HFF-Myc (cell line): ENCODE data around the gene KIF1A.

Experiments used
- DNase-seq: peaks from one replicate; pipeline ENCODE4 v3.0.0-alpha.2; 2011; ENCODE audit warnings: low read depth; ENCODE audit errors: extremely low read depth
- H3K4me3 ChIP-seq: replicated peaks from 2 replicates; pipeline ENCODE4 v1.5.1; 2011; ENCODE audit warnings: low read depth, mild to moderate bottlenecking, control low read depth, low read length
- TF ChIP-seq, protein P1 (sequence below): IDR thresholded peaks from 2 replicates; pipeline ENCODE4 v1.5.1; 2012; ENCODE audit warnings: mild to moderate bottlenecking, low read depth, low read length, control low read depth; ENCODE audit errors: missing control alignments

The KIF1A gene

DNA sequence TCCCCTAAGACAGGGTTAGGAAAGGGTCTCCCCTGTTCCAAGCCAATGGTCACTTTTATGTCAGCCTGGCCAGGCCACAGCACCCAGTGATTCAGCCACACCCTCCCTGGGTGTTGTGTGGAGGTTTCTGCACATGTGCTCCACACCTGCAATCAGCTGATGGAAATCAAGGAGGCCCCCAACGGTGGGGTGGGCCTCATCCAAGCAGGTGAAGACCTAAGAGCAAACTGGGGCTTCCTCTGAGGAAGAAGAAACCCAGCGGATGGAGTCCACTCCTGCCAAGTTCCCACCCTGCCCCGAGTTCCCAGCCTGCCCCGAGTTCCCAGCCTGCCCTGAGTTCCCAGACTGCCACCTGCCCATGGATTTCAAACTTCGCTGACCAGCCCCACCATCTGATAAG is 55.4 kb downstream of the KIF1A start:
- DNase-seq: no peak
- TF ChIP-seq, protein P1, sequence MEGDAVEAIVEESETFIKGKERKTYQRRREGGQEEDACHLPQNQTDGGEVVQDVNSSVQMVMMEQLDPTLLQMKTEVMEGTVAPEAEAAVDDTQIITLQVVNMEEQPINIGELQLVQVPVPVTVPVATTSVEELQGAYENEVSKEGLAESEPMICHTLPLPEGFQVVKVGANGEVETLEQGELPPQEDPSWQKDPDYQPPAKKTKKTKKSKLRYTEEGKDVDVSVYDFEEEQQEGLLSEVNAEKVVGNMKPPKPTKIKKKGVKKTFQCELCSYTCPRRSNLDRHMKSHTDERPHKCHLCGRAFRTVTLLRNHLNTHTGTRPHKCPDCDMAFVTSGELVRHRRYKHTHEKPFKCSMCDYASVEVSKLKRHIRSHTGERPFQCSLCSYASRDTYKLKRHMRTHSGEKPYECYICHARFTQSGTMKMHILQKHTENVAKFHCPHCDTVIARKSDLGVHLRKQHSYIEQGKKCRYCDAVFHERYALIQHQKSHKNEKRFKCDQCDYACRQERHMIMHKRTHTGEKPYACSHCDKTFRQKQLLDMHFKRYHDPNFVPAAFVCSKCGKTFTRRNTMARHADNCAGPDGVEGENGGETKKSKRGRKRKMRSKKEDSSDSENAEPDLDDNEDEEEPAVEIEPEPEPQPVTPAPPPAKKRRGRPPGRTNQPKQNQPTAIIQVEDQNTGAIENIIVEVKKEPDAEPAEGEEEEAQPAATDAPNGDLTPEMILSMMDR: no peak

DNA sequence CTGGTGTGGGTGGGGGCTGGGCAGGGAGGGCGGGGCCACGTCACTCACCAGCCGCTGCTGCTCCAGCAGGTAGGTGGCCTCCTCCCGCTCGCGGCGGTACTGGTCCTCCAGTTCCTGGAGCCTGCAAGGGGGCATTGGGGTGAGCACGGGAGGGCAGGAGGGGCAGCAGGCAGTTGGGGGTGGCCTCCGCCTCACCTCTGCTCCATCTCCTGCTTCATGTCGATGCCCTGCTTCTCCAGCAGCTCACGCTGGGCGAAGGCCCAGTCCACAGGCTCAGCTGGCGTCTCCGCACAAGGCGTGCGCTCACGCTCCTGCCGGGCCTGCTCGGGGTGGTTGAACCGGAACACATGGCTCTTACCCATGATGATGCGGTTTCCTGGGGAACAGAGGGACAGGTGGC is 57.0 kb downstream of the KIF1A start:
- TF ChIP-seq, protein P1: no peak
- DNase-seq: no peak
- no peak overlapping the region for H3K4me3 ChIP-seq

More for the DNA sequence above, 55.4 kb downstream of the KIF1A start:
- no peak overlapping the region for H3K4me3 ChIP-seq

DNA sequence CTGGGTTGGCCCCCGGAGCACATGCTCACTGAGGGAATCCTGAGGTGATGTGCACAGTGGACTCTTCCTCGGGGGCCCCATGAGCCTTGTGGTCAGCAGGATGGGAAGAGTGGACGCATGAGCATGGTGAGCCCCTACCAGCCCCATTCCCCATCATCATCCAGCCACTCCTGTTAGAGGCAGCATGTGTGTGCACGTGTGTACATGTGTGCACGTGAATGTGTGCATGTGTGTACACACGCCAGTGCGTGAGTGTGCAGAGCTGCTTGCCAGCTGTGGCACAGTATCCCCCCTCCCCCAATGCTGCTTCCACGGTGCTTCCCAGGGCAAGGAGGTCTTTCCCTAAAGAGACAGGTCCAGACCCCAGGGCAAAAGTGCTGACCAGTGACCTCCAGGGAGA is 57.8 kb downstream of the KIF1A start:
- DNase-seq: no peak
- no peak overlapping the region for H3K4me3 ChIP-seq
- TF ChIP-seq, protein P1: no peak

DNA sequence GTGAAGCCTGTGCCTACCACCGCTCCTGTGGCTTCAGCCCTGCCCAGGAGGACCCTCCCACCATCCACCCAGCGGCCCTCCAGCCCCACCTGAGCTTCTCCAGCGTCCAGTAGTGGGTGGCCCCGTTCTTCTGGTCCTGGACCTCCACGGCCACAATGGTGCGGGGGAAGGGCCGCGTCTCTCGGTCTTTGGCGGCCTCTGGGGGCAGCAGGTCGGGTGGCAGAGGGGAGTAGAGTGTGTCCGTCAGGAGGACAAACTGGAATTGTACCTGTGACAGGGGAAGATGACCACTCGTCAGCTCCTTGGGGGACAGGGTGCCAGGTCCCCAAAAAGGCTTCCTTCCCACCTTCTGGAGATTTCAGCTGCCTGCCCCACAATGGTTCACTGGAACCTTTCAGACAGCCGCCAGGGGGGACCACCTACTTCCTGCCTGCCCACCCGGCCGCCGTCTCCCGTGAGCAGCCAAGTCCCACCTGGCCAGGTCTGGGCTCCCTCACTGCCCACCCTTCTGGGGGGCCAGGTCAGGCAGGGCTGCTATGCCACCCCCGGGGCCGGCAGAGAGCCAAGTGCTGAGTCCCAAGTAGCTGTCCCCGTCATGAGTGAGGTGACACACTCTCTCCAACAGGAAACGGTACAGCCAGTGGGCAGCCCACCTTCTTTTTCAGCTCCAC is 59.3 kb downstream of the KIF1A start:
- H3K4me3 ChIP-seq: no peak overlapping the region
- TF ChIP-seq, protein P1: no peak
- no peak for DNase-seq

DNA sequence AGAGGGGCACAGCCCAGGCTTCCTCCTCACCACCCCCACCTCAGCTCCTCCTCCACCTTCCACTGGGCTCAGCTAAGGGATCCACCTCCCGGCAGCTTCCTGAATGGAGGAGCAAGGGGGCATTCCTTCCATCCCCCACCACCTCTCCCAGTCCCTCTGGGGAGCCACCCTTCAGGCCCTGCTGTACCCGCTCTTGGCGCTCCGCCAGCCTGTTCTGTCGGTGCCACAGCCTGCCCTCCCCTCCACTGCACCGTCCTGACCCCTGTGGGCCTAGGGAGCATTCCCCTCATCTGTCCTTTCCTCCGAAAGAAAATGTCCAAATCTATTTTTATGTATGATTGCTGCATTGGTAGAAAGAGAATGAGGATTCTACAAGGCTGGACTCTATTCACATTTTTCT is 59.9 kb downstream of the KIF1A start:
- no peak overlapping the region for H3K4me3 ChIP-seq
- TF ChIP-seq, protein P1: no peak
- DNase-seq: no peak

DNA sequence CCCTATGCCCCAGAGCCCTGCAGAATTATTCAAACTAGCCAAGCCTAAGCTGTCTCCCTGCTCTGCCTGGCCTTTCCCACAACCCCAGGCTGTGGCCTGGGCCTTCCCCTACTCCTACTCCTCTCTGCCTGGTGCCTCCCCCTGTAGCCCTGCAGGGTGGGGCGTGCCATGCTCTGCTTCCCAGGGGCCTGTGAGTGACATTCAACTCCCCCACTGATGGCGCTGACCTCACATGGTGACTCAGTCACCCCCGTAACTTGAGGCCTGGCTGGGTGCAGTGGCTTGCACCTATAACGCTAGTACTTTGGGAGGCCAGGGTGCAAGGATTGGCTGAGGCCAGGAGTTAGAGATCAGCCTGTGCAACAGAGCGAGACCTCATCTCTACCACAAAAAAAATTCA is 60.6 kb downstream of the KIF1A start:
- no peak overlapping the region for H3K4me3 ChIP-seq
- TF ChIP-seq, protein P1: no peak
- DNase-seq: no peak
